HG02938 (cell line): Measurements from ENCODE around the gene PRCC.
"Not testable (repeated sequence)": the region's sequence is repeated elsewhere in the genome, so short reads cannot be mapped to it uniquely, and the experiment has no call there.

Source experiments
- ATAC-seq: cut with Tn5 transposase; IDR thresholded peaks from one replicate; pipeline ENCODE4 v1.9.1; 2021; ENCODE audit warnings: mild to moderate bottlenecking, moderate library complexity; ENCODE audit not compliant: unreplicated experiment

PRCC gene

GRCh38 chr1:156744344-156744743 is 23.0 kb upstream of the PRCC start:
- no peak for ATAC-seq

DNA sequence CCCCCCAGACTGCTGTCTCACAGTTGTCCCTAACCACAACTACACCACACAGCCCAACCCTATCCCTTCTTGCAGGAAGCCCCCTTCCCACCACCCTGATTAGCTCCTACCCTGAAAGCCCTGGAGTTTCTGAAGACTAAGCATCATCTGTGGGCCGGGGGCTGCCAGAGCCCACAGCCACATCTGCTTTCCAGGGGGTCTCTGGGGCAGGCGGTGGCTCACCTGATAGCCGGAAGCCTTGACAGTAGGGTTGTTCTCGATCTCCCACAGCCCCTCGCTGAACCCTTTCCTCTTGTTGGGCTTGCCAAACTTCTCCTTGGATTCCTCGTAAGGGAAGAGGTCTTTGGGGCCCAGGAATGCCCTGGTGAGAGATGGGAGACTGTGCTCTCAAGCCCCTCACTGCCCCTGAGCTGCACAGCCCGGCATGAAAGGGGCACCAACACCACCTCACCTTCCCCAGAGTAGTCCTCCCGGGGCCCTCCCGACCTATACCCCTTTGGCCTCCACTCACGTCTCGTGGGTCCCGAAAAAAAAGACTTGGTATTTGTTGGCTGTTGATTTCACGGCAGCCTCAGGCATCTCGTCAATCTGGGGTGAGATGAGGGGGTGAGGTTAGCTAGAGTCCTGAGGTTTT is 22.4 kb upstream of the PRCC start:
- ATAC-seq, result no peak

- ATAC-seq, result no peak
Observed at GRCh38 chr1:156745881-156746280, 21.5 kb upstream of the PRCC start.

DNA sequence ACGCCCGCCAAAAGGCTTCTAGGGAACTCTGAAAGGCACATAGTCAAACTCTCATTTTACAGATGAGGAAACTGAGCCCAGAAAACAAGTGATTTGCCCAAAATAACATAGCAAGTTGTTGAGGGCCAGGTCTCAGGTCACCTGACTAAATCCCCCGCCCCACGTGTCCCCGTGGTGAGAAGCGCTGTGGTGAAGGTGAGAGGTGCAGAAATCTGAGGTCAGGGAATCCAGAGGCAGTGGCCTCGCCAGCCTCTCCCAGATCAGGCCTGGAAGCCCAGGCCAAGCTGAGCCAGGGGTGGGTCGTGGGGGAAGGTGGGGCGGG is 21.0 kb upstream of the PRCC start:
- ATAC-seq, result no peak

- ATAC-seq, result no peak
Observed at GRCh38 chr1:156746728-156747631, 20.4 kb upstream of the PRCC start.

DNA sequence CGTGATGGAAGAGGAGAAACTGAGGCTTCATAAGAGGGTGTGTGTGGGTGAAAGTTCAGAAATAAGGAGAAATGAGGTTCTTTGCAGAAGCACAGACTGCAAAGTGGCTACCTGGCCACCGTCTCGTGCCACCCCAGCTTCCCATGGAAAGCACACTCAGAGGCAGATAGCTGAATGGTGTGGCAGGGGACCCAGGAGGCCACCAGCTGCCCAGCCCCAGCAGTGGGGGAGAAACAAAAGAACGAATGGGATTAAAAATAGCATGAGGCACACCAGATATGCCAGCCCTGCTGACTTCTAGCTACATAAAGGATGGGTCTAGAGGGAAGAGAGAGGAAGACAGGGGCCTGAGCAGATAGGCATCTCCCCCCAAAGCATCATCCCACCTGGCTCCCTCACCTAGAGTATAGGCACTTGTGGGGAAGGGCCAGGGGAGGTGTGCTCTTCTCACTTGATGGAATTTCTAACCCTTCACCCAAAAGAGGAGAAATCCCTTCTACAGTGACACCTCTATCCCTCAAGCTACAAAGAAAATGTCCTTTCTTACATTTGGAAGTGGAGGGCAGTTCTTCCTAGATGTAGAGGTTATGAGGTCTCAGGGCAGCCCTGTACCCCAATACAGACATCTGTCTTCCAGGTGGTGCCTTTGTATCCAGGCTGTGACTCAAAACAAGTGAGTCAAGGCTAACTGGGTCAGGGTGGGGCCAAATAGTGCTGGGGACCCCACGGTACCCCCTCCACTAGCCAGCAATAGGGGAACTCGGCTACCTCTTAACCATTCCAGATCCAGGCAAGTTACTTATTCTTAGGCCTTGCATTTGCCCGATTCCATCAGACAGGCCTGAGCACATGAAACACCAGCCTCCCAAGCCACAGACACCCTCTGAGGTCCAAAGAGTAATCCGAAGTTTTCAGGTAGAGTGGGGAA is 19.3 kb upstream of the PRCC start:
- no peak for ATAC-seq

DNA sequence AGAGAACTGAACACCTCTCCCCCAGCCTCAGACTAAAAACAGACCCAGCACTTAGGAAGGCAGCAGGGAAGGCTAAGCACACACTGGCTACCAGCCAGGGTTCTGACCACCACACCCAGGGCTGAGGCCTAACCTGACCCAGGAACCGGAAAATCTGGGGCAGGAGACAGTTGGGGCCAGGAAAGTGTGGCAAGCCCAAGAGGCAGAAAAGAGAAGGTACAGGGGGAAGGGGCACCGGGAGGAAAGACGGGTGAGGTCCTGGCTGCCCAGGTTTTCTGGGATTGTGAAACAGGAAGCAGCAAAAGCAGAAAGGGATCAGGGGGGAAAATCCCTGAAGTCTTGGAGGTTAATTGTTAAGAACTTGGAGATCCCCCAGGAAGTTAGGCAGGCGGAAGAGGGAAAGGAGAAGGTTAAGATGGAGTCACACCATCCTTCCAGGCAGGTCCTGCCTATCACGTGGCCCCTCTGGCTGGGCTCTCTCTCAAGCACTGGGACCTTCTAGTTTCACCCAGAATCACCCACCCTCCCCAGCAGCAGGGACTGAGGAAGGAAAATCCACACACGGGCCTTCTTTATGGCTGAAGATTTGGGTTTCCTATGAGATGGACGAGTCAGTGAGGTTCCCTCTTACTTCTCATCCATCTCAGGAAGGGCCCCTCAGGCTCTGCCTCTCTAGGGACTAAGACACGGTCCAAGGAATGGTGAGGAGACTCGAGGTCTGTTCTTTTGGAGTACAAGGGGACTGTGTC is 18.5 kb upstream of the PRCC start:
- ATAC-seq, result no peak

- ATAC-seq, result no peak
Observed at GRCh38 chr1:156749419-156750118, 17.8 kb upstream of the PRCC start.

DNA sequence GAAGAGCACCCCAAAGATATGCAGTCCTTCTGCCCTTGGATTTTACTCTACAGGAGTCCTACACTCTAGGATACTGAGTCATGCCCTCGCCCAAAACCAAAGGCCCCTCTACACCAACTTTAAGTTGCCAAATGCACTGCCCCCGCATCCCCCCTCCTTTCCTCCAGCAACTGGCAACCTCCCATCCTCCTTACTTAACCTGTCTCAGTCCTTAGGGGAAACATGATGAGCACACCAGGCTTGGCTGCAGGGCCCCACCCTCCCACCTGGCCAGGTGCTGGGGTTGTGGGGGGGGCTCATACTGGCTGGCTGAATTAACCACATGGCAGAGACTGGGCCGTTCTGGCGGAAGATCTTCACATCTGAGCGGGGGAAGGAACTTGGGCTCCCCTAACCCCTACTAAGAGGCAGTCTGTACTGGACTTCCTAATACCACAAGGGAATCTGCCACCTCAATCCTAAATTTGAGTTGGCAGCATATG is 17.1 kb upstream of the PRCC start:
- no peak for ATAC-seq

DNA sequence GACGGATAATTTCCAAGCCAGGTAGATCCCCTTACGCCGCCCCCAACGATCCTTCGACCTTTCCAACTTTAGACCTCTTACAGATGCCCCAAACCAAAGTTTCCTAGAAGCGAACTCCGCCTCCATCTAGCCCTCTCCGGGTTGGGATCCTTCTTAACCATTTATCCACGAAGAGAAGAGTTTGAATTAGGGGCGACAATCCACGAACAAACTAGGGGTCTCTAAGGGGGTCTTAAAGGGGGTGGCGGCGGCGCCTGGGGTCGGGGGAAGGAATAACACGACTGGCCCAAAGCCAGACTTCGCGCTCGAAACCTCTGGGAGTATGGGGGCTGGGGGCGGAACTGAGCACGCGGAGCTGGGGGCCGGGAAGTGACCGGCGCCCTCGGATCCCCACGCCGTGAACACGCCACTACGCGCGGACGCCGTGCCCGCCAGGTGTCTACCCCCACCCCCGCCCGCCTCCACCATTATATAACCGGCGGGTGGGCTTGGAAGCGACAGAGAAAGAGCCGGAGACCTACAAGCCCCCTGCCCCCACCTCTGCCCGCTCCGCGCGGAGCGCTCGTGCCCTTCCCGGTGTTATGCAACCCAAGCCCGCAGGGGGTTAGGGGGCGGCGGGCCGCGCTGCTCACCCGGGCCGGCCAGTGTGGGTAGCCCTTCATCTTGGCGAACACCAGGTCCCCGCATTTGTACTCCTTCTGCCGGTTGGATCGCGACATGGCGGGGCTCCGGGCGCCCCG is 16.5 kb upstream of the PRCC start:
- ATAC-seq, result peak; percentile 32

DNA sequence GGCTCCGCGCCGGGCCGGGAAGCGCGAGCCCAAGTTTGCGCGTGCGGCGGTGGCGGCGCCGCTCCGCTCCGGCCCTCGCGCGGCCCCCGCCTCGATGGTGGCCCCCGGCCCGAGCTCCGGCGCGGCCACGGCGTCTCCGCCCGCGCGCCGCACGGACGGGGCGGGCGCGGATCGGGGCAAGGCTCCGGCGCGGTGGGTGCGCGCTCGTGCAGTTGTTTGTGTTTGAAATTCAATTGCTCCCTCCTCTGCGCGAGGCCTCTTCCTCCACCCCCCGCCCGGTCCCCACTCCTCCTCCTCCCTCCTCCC is 15.9 kb upstream of the PRCC start, which contains the start of gene HDGF:
HDGF (minus strand) TSS at position 225 of the 306 bp plus-strand sequence. CDS start 246 bp downstream, outside the sequence.
- peak; percentile 18 for ATAC-seq

- peak; percentile 46 for ATAC-seq
Observed at GRCh38 chr1:156751757-156752481, 15.4 kb upstream of the PRCC start.

DNA sequence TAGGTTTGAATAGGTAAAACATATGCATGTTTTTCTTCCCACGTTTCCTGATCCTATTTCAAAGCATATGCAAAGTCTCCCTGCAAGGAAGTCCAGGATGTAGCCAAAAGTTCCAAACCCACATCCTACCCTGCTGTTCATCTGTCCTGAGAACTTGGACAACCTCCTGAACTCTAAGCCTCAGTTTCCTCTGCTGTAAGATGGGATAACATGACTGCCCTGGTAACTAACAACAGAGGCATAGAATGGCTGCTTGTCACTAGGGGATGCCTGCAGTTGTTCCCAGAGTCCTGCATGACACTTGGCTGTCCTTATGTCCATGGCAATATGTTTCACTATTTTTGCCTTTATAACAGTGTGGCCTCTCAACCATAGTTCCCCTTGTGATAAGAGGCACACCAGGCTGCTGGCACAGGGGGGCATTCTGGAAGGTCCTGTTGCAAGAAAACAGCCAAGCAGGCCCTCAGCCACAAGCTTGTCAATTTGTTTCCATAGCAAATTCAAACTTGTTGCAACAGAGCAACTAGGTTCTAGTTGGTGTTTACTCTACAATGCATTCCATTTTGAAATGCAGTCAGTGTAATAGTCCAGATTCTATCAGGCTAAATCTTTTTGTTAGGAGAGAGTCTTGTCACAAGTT is 14.4 kb upstream of the PRCC start:
- no peak for ATAC-seq

- ATAC-seq, result no peak
Observed at GRCh38 chr1:156754219-156754618, 13.1 kb upstream of the PRCC start.

- ATAC-seq, result no peak
Observed at GRCh38 chr1:156755527-156755950, 11.8 kb upstream of the PRCC start.

- no peak for ATAC-seq
Observed at GRCh38 chr1:156756355-156756754, 11.0 kb upstream of the PRCC start.

DNA sequence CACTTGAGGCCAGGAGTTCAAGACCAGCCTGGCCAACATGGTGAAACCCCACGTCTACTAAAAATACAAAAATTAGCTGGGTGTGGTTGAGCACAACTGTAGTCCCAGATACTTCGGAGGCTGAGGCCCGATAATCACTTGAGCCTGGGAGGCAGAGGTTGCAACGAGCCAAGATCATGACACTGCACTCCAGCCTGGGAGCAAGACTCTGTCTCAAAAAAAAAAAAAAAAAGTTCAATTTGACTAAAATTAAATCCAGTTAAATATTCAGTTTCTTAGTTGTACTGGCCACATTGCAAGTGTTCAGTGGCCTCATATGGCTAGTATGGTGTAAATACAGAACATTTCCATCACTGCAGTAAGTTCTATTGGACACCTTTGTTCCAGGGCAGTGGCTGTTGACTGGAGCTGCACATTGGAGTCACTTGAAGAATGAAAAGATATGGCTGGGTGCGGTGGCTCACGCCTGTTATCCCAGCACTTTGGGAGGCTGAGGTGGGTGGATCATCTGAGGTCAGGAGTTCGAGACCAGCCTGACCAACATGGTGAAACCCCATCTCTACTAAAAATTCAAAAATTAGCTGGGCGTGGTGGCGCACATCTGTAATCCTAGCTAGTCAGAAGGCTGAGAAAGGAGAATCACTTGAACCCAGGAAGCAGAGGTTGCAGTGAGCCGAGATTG is 9.6 kb upstream of the PRCC start:
- ATAC-seq, result not testable (repeated sequence)
